Right renal pelvis (tissue), 4 donors: Measurements from ENCODE around the gene SLC7A1. TPM values are rescaled to one million over a fixed set of nuclear protein-coding genes. Genes with fewer than 3 reads are reported as not detected.

Experiments used
- DNase-seq, 4 donors: peaks; one replicate each; pipeline ENCODE4 v3.0.0-alpha.2; 2013; ENCODE audit warnings: low read depth in 4 of 4, low spot score in 3 of 4, missing footprints in 1 of 4
- polyA plus RNA-seq, 4 donors: library from polyadenylated mRNA; unstranded; fragments of 120-200 nt; gene quantifications; one replicate each; pipeline ENCODE4 v1.2.1, GENCODE V29; 2013; ENCODE audit not compliant: insufficient read length in 4 of 4

SLC7A1 gene
- polyA plus RNA-seq, 4 donors: 15.6 to 20.7 (median 17.7) TPM

- no peak for DNase-seq
Observed at GRCh38 chr13:29583073-29583785, 12.3 kb downstream of the SLC7A1 start.

DNA sequence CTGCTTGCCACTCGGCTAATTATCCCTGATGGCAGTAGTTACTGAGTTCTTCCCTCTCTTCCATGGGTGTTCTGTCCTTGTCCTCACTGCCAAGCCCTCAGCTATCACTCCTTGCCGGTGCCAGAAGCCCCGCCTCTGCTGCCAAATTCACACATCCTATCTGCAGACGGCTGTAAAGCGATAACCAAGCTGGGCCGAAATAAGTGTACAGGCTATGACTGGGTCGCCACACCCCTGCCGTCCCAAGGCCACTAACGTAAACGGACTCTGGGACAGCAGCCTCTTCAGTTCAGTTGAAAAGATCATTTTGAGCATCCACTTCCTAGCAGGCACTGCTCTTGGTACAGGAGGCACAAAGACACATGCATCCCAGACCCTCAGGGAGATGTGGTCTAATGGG lies 13.3 kb downstream of the SLC7A1 start:
- DNase-seq: no peak

GRCh38 chr13:29581666-29582065 lies 13.8 kb downstream of the SLC7A1 start:
- DNase-seq: no peak

- no peak for DNase-seq
Observed at GRCh38 chr13:29579094-29579493, 16.4 kb downstream of the SLC7A1 start.

- DNase-seq: no peak
Observed at GRCh38 chr13:29578300-29579085, 17.0 kb downstream of the SLC7A1 start.

DNA sequence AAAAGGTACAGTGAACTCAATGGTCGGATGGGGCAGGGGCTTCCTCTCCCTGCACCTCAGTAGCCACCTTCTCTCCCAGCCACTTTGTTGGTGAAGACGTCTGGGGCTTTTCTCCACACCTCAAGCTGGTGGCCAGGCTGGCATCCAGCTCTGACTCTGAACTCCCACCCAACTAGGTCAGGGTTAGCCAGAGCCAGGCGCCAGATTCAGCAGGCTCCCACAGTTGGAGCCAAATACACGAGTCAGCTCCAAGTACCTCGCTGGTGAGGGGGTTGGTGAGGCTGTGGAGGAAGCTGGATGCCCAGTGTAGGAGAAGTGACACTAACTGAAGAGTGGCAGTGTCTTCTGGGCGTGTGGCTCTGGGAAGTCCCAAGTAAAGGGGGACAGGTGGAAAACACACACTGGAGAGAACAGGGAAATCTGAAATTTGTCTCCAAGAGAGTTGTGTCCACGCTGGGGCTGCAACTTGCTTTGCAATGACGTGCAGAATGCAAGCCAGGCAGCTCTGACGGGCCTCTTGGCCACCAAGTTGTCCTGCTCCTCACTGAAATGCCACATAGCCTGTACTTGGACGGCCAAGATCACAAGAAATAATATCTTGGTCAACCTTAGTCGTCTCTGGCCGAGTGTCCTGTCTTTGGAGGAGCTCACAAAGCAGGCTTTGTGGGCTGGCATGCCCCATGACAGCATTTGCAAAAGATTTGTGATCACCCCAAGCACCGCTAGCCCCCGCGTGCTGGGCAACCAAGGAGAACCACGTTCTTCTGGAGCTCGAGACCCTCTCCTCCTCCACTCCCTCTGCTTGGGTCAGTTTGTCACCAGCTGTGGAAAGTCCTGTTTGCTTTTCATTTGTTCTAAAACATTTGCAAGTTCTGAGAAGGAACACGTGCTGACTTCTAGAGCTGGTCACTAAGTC lies 18.1 kb downstream of the SLC7A1 start:
- no peak for DNase-seq

DNA sequence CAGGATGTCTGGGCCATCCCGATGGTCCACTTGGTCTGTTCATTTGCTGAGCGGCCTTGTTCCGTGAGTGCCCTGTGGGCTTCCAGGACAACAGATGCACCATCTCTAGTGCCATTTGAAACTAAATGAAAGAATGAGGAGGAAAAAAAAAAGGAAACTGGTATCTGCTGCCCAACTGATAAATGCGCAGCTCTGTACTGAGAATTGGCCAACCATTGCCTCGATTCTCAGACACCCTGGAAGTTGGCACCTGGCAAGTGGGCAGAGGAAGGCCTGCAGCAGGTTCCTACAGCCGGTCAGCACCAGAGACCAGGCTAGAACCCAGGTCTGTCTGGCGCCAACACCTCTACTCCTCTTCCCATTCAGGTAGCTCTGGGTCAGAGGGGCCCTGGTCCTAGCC lies 18.9 kb downstream of the SLC7A1 start:
- no peak for DNase-seq

DNA sequence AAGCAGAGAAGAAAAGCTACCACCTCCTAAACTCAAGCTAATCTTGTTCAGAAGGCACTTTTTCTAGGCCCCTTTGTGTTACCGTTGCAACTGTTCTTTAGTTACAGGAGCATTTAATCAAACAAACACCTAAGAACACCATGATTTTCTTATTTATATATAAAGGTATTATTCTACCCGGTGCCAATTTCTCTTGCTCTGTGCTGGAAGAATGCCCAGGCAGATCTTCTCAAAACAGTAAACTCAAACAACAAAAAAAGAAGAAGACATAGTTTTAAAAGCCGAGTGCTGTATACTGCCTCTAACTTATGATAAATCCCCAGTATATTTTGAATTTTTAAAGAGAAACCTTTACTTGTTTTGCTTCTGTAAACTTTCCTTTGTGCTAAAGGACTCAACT lies 20.4 kb downstream of the SLC7A1 start:
- no peak for DNase-seq

GRCh38 chr13:29573190-29573589 lies 22.3 kb downstream of the SLC7A1 start:
- DNase-seq: no peak

DNA sequence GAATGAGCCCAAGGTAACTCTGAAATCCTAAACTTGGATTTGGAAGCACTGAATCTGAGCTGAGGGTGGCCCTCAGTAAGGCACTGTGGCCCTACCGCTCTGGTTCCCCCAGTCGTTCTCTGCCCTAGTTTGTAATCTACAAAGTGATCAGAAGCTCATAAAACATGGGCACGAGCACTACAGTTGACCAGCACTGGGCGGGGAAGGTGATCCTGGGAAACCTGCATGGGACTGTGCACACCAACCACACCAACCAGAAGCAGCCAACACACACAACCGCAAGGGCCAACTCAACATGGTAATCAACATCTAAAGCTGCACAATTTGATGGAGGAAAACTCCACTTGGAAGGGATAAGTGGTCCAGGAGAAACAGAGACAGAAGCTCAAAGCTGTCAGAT lies 22.9 kb downstream of the SLC7A1 start:
- DNase-seq: no peak

- DNase-seq: no peak
Observed at GRCh38 chr13:29571876-29572570, 23.5 kb downstream of the SLC7A1 start.

DNA sequence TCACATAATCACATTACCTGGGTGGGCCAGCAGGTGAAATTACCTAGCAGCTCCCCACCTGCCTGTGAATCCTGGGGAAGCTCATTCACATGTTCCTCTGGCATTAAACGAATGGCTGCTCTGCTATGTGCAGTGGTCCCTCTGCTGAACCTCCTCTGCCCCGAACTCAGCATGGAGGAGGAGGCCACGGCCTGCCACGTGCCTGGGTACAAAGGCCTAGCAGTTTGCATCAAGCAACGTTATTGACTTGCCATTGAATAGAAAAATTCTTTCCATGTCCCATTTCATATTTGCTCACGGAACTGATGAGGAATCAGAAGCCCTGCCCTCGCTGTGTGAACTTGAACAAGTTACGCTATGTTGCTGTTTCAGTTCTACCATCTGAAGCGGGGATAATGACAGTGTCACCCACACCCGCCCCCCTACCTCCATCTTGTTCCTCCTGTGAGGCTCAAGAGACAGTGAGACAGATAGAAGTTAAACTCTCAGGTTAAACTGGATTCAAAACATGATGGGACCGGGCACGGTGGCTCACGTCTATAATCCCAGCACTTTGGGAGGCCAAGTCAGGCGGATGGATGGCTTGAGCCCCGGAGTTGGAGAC lies 25.3 kb downstream of the SLC7A1 start:
- DNase-seq: no peak

- DNase-seq: no peak
Observed at GRCh38 chr13:29569253-29570050, 26.0 kb downstream of the SLC7A1 start.

DNA sequence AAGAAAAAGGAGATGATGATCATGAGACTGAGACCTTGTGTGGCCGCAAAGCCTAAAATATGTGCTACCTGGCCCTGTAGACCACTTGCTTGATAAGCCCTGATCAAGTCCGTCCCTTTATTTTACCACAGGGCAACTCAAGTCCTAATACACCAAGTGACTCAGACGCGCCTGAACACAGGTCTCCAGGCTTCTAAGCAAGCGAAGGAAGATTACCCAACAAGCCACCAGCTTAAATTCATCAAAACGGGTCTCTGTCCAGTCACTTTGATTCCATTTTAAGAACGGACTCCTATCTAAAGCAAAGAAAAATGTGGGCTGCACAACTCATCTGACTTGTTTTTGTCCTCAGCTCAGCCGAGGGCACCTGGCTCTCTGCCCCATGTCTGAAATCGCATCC lies 26.8 kb downstream of the SLC7A1 start:
- DNase-seq: no peak

DNA sequence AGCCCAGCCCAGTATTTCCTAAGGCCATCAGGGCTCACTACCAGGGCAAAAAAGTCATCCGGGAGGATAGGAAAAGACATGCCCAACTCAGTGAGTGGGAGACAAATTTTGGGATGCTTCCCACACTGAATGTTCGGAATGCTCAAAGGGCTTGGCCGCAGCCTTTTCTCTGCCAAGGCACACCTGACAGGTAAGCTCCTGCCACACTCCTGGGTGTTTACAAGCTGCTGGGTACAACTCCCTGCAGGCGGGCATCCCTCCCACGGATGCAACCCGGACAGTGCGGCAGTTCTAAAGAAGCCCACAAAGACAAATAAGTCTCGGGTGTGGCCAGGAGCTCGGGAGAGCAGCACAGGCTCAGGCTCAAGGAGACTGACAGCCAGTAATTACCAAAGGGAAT lies 28.1 kb downstream of the SLC7A1 start:
- DNase-seq: no peak

- no peak for DNase-seq
Observed at GRCh38 chr13:29566206-29566605, 29.3 kb downstream of the SLC7A1 start.

GRCh38 chr13:29564818-29565217 lies 30.7 kb downstream of the SLC7A1 start:
- no peak for DNase-seq

DNA sequence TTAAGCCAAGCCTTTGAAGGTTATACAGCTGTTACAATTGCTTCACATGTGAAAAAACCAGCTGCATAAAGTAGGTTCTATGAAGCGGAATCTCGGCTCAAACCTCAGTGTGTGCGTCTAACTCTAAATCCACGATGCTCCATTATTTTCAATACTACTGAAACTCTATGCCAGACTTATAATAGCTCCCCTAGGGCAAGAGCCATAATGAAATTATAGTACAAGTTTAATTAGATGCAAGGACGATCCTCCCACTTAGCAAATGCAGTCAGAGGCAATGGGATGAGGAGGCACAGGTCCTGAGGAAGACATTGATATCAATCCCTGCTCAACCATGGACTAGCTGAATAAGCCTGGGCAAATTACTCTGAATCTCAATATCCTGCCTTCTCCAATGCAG lies 31.1 kb downstream of the SLC7A1 start:
- DNase-seq: no peak

DNA sequence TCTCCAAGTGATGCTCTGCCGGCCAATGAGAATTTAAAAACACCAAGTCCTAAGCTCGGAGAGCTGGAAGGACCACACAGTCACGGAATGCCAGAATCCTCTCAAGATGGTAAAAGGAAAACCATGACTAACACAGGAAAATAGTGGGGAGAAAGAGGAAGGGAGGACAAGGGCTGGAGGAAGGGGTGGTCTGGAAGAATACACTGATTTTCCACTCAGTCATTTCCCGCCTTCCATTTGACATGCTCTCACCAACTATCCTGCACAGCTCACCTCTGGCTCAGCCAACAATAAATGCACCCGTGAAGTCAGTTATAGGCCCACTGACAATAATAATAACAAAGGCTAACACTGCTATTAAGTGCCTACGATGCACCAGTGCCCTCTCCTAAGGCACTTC lies 31.5 kb downstream of the SLC7A1 start:
- no peak for DNase-seq
